ENCODE results near the gene PLAAT2. TPM values are rescaled to one million over a fixed set of nuclear protein-coding genes. Genes with fewer than 3 reads are reported as not detected.

Gene PLAAT2
- total RNA-seq, 2 donors from 2014 or later: 0.32 to 0.47 TPM

DNA sequence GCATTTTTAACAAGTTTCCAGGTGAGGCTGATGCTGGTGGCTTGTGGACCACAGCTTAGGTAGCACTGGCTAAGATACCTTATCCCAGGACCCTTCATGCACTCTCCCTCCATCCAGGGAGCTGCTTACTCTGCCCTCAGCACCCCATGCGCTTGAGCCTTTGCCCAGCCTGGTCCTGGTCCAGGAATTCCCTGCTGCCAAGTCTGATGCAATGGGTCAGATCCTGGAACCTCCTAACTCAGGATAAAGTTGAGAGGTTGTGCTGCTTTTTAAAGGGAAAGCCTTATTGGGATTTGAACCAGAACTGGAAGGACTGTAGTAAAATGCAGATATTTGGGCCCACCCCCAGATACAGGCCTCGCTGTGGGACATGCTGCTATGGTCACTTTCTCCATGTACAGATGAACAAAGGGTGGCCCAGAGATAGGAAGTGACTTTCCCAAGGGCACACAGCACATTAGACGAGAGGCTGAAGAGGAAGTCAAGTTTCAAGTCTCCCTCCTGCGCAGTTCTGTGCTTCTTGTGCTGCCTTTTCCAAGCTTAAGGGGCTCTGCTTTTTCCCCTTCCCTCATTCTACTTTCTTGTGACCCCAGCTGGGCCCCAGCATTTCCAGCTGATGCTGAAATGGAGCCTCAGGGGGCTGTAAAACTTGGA lies 58.1 kb downstream of the PLAAT2 start:
- no peak for DNase-seq
- ATAC-seq: peak; percentile 74 to 81
- intact Hi-C loops (cut with DNase I): no loop called here

DNA sequence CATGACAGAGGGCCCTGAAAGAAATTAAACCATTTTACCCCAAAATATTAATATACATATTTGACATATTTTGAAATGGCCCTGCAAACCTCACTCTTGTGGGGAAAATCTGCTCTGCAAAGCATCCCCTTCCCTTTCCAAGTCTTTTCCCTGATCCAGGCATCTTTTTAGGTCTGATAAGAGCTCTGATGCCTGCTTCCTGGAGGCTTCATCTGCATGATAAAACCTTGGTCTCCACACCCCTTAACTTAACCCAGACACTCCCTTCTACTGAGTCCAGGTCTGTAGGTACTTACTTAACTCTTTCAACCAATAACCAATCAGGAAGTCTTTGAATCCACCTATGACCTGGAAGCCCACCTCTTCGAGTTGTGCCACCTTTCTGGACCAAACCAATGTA lies 59.1 kb downstream of the PLAAT2 start:
- intact Hi-C loops (cut with DNase I): no loop called here
- no peak for ATAC-seq
- DNase-seq: no peak

DNA sequence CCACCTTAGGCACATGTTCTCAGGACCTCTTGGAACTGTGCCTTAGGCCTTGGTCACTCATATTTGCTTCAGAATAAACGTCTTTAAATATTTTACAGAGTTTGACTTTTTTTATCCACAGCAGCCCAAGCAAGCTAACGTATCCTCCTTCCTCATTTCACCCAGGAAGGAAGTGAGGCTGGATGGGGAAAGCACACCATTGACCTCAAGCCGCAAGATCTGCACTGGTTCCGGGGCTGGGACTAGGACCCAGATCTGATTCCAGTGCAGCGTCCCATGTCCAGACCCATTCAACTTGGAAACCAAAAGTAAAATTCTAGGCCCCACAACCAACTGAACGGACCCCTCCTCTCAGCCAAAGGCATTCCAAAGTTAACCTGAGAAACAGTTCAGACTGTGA lies 59.7 kb downstream of the PLAAT2 start:
- intact Hi-C loops (cut with DNase I): no loop called here
- no peak for DNase-seq
- ATAC-seq: peak in 1 of 2 donors; percentile 18

Other genes with a start within 250 kb of the PLAAT2 start
- gene SLC22A9, start 193.6 kb downstream of the PLAAT2 start, total RNA-seq: not detected
- gene PLAAT5, start 72.2 kb downstream of the PLAAT2 start, total RNA-seq: 10 to 100 TPM in 1 of 2 donors, 1 to 10 TPM in 1; 9.3 to 15.8 TPM
- 10 to 100 TPM; 22.0 to 32.1 TPM for gene LGALS12, start 57.3 kb downstream of the PLAAT2 start, total RNA-seq
- 10 to 100 TPM; 11.3 to 16.6 TPM for gene PLAAT4, start 26.6 kb downstream of the PLAAT2 start, total RNA-seq
- gene PLAAT3, start 51.1 kb upstream of the PLAAT2 start, total RNA-seq: 100 to 1,000 TPM; 156 to 173 TPM
- 10 to 100 TPM; 31.4 to 36.2 TPM for gene ATL3, start 108.0 kb upstream of the PLAAT2 start, total RNA-seq
- gene RTN3, start 118.1 kb upstream of the PLAAT2 start, total RNA-seq: 10 to 100 TPM; 71.9 to 92.5 TPM
- 10 to 100 TPM; 15.5 to 16.0 TPM for gene ZFTA, start 205.4 kb upstream of the PLAAT2 start, total RNA-seq

Data from left cardiac atrium (tissue), 4 donors.